GM18909 (cell line): Measurements from ENCODE around the gene C20orf144.
A peak's percentile ranks its signal among the peaks of the same experiment; 100 is the strongest.

Source experiments
- ATAC-seq: cut with Tn5 transposase; IDR thresholded peaks from one replicate; pipeline ENCODE4 v1.9.1; 2021; ENCODE audit warnings: mild to moderate bottlenecking; ENCODE audit not compliant: unreplicated experiment, poor library complexity

The C20orf144 gene

DNA sequence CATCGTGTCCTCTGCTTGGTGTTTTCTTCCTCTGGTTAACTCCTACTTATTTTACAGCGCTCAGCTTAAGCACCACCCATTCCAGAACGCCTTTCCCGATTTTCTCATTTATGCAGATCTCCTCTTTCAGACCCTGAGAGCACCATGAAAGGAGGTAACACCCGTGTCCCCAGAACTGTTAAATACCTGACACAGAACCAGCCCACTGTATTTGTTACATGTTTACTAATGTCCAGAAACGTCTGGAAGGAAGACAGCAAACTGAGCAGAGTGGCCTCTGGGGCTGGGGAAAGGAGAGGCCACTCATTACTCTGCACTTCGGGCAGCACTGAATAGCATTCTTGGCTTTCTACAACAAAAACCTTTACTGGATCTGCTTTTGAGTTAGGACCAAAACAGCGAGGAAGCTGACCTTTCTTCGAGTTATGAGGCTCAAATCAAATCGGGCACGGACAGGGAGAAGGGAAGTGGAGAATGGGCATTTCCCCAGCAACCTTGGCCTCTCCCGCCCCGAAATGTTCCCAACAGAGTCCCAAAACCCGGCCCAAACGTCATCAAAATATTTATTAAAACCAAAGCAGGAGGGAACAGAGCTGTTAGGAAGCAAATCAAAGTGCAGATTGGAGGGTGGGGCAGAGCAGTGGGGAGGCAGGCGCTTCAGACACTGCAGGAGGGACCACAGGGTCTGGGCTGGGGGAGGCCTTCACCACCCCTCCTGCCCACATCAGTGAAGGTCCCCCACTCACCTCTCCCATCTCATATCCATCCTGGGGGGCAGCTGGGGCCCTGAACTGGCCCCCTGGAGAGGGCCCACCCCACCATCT is 13.2 kb downstream of the C20orf144 start:
- no peak for ATAC-seq

DNA sequence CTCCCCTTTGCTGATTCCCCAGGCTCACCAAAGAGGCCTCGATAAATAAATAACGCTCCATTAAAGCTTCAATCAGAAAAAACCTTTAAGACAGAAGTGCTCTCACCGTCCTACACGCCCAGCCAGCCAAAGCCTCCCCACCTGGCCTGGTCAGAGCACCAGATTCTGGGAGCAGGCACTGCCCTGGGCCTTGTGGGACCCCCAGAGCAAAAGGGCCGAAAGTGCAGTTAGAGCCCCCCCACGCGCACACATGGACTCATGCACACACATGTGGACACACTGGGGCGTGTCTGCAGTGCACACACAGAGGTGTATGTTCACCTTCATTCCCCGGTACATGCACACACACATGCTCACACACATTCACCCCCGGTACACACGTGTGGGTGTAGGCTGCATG is 14.0 kb downstream of the C20orf144 start:
- no peak for ATAC-seq

DNA sequence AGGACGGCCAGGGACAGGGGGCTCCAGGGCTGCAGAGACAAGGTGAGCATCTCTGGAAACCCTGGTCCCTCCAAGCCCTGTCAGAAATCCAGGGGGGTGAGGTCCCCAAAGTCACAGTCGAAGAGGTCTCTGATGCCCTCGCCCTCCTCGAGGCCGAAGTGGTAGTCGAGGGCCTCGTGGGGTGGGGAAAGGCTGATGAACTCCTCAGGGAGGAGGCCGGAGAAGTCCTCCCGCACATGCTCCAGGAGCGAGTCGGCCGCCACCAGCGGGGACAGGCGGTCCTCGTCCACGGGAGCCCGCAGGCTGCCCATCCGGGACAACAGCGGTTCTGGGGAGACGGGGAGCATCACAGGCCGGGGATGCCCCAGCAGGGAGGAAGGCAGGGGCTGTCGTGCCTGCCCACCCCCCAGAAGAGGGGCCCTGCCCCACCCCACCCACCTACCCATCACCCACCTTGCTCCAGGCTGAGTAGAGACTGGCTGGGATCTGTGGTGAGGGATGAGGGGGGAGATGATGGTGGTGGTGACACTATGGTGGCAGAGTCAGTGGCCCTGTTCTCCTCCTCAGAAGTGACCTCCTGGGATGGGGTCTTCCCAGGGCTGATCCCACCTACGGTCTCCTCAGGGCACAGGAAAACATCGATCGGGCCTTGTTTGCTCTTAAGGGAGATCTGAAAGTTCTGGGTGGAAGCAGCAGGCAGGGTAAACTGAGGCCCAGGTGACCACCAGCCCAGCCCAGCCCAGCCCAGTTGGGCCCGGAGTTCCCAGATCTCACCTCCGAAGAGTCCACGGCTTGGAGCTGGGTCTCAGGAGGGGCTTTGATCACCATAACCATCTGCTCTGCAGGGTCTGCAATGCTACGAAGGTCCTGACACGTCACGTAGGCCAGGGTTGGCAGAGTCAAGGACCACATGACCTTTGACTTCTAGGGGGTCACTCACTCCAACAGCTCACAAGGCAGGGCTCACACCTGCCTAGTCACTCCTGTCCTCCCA is 14.8 kb downstream of the C20orf144 start:
- ATAC-seq = no peak

DNA sequence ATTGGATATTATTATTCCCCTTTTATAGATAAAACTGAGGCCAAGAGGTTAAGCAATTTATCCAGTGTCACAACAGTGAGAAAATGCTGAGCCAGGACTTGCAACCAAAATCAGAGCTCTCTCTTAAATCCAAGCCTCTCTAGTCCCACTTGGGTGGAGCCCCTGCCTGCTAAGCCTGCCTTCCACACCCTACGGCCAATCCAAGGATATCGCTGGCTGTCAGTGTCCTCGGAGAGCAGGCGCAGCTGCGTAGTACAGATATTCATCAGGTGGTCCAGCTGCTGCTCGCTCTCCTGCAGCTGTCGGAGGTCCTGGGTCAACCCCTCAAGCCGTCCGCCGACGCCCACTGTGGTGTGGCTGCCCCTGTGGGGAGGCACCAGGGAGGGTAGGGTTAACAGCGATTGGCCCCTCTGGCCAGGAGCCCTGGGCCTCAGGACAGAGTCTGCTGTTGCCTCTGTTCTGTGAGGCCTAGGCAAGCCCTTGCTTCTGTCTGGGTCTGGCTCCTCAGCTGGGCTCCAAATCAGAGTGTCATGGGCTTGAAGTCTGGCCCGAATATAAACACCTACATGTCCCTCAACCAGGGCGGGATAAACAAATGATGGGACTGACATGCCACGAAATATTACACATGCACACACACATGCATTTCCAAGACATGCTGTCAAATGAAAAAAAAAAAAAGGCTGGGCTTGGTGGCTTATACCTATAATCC is 16.0 kb downstream of the C20orf144 start:
- ATAC-seq = no peak

DNA sequence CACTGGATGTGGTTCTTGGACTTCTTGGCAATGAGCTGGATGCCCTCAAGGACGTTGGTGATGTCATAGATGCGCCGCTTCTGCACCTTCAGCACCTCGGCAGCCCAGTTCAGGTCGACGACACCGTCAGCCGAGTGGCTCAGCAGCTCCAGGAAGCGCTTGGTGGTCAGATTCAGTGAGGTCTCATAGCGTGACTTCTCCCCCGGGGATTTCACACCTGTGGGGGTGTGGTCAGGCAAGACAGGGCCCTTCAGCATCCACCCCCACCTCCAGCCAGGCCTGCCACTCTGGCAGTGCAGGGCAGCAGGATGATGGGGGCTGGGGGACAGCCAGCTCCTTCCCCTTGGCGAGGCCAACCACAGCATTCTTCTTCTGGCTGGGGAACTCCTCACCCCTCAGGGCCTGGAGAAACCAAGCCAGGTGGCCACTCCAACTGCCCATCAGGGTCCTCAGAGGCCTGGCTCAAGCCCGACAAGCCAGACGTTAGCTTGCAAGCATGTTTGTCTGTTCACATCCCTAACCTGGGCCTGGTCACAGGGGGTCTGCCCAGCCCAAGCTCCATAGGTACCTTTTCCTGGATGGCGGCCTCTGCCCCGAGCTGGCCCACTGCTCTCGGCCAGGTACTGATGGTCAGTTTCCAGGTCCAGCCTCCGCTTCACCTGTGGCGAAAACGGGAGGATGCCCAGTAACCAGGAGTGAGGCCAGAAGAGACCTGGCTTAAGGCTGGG is 17.8 kb downstream of the C20orf144 start:
- ATAC-seq = peak; percentile 70

DNA sequence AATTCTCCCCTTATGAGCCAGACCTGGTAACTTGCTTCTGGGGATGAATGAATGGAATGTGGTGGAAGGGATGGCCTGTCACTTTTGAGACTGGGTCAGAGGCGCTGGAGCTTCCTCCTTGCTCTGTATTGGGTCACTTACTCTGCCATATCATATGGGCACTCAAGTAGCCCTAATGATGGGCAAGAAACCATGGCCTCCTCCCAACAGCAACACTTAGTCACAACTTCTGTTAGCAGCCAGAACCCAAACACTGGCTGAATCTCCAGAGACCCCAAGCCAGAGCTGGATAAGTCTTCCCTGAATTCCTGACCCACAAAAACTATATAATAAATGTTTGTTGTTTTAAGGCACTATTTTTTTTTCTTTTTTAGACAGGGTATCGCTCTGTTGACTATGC is 18.6 kb downstream of the C20orf144 start:
- no peak for ATAC-seq

DNA sequence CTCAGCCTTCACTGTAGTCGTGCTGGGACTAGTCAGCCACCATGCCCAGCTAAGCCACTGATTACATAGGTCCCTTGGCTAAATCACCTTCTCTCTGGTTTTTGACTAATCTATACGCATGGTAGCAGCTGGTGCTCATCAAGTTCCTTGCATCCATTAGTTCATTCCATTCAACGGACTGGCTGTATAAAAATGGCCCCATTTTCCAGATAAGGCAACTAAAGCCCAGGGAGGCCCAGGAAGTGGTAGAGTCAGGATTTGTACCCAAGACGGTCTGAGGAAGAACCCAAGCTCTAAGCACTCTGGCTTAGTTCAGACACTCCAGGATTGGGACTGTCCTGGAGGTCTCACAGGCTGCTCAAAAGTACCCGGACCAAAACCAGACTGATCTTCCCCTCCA is 19.2 kb downstream of the C20orf144 start:
- no peak for ATAC-seq

DNA sequence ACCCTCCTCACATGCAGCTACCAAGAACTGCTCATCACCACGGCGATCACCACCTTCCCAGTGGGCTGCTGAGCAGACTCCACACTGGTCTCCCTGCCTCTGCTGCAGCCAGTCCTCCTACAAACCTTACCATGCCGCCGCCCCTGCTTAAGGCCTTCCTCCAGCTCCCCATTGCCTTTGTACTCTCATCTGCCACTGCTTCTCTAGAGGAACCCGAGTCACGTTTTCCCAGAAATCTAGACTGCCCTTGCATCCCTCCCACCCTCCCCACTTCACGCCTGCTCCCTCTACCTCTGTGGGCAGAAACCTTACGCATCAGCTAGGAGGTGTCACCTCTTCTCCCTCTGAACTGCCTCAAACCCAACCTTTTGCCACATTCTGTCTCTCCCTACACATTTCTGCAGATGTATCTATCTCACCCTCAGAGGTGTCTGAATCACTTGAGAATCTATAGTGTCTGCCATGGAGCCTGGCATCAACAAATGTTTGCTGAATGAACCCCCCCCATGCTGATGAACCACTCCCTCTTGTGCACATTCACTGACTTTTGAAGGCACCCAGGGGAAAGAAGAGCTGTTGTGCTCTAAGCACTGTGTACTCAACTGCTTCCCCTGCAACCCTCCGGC is 19.7 kb downstream of the C20orf144 start:
- ATAC-seq = no peak

DNA sequence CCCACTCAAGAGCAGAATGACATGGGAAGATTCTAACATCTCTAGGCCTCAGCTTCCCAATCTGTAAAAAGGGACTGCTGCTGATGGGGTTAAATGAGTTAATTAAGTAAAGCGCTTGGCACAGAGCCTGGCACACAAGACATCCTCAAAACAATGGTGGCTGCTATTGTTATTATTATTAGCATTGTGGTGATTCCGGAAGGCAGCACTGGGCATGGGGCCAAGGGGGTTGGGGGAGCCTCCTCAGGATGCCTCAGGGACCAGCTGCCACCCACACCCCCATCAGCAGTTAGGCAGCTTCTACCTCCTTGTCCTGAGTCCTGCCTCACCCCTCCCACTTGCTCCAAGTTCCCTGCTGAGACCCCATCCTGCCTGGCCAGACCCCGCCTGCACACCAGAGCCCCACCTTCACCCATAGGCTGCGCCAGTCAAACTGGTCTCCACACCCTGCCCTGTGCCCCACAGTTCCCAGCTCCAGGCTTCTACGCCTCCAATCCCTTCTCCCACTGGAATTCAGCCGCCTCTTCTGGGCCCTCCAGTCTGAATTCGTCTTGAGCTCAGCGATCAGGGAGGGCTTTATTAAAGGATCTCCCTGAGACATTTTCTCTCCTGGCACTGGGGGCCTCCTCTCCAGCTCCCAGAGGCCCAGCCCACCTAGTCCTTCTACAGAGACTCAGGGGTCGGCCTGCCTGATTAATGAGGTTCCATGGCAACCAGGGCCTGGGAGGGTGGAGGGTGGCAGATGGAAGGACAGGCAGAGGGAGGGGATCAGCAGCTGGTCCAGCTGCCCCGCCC is 22.6 kb downstream of the C20orf144 start:
- no peak for ATAC-seq

DNA sequence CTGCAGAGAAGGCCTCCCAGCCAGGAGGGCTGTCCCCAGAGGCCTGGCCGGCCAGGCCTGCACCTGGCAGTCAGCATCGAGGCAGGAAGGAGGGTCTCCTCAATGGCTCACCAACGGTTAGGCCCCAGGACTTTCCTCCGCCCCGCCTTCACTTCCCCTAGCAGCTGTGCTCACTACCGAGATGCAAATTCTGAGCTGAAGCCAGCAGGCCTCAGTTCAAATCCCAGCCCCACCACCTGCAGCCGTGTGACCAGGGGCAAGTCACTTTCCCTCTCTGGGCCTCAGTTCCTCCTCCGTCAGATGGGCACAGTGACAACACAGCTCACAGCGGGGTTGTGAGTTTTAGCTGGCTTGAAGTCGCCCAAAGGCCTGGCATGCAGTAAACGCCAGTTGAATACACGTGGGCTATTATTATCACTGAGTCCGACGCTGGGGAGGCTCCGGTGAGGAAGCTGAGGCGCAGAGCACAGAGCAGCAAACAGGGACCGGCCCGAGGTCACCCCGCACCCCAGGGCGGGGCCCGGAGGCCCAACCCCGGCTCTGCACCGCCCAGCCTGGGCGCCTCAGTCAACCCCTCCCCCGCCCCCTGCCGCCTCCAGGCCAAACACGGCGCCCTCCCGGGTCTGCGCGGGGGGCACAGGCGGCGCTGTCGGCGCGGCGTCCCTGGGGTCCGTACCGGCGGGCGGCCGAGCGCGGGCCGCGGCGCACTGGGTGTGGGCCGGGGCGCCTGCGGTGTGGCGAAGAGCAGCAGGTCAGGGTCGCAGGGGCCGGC is 23.4 kb downstream of the C20orf144 start:
- ATAC-seq = peak; percentile 39

DNA sequence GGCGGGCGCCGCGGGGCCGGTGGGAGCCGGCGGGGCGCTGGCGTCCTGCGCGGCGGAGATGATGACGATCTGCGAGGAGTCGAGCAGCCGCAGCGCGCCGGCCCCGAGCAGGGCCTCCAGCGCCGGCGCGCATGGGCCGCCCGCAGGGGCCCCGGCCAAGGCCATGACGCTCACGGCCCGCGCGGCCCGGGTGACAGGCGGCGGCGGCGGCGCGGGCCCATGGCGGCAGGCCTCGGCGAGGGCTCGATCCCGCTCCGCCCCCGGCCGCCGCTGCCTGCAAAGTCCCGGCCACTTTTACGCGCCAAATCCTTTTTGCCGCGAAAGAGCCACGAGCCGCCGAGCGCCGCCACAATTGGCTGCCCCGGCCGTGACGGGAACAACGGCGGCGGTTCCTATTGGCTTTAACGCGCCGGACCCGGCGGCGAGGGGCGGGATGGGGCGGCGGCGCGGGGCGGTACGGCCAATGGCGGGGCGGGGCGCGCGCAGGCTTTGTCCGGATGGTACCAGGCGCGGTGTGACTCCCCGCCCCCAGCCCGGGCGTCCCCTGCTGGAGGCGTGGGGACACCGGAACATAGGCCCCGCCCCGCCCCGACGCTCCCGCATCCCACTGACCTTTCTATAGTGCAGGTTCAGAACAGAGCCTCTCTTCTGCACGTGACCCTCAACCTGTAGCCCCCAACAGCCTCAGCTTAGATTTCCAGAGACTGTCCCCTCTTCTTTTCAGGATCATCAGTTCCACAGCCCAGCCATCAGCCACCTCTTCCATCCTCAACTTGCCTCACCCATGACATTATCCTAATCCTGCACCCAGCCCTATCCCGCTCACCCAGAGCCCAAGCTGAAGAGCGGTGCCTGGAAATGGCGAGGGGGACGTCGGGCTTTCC is 24.2 kb downstream of the C20orf144 start, which contains the start of gene E2F1:
TSS of gene E2F1 (minus strand) at position 286 of the 884 bp plus-strand sequence. CDS start at position 165, 121 bp downstream.
- ATAC-seq = peak; percentile 83

DNA sequence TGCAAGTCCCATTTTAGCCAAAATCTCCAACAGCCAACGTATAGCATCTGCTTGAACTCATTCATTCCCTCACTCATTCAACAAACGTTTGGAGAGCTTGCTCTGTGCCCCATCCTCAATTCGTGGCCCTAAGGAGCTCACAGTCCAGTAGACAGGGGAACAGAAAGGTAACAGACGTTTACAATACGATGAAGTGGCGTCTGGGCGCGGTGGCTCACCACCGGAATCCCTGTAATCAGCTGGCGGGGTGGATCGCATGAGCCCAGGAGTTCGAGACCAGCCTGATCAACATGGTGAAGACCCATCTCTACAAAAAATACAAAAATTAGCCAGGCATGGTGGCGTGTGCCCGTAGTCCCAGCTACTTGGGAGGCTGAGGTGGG is 24.8 kb downstream of the C20orf144 start:
- ATAC-seq = no peak

DNA sequence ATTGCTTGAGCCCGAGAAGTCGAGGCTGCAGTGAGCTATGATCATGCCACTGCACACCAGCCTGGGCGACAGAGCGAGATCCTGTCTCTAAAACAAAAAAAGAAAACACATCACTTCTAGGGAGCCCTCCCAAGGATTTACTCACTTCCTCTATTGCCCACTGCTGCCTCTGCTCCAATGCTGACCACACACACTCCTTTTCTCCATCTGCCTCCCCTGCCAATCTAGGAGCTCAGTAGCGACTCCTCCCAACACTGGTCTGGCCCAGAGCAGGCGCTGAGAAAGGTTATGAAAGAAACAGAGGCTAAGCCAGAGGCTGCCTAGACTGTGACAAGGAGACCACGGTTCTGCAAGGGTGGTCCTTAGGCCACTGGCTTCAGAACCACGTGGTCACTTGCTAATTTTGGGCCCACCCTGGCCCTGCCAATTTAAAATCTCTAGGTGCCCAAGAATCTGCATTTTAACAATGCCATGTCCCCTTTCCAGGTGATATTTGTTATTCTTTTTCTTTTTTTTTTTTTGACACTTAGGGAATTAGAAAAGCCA is 25.3 kb downstream of the C20orf144 start:
- ATAC-seq = no peak

DNA sequence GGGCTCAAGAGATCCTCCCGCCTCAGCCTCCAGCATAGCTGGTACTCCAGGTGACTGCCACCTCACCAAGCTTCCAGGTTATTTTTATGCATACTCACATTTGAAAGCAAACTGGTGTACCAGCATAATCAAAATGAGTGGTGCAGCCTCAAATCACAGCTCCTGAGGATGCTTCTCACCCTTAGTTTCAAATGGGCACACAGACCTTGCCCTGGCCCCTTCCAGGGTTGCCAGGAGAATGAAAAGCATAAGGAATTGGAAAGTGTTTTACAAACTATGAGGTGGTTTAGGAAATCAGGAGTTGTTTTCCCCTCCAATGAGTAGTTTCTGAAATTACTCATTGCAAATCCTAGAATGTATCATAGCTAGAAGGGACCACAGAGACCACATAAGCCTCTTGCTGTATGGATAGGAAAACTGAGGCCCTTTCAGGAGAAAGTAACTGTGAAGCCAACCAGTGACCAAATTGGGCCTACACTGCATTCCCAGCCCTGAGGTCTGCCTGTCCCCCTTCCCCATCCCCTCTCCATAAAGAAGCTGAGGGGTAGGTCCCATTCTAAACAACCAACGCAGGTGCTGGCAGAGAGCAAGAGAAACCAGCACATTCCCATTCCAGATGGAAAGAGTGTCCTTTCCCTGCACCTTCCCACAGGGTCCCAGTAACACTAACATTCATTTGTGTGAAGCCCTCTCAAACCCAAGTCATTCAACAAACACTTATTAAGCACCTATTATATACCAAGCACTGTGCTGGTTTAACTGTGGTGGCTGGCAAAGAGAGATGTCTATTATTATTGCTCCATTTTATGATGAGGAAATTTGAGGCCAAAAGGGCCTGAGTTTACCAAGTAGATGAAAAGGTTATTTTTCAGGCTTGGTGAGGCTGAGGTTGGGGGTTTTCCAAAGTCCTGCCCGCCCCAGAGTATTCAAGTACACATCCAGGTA is 26.1 kb downstream of the C20orf144 start:
- ATAC-seq = no peak

DNA sequence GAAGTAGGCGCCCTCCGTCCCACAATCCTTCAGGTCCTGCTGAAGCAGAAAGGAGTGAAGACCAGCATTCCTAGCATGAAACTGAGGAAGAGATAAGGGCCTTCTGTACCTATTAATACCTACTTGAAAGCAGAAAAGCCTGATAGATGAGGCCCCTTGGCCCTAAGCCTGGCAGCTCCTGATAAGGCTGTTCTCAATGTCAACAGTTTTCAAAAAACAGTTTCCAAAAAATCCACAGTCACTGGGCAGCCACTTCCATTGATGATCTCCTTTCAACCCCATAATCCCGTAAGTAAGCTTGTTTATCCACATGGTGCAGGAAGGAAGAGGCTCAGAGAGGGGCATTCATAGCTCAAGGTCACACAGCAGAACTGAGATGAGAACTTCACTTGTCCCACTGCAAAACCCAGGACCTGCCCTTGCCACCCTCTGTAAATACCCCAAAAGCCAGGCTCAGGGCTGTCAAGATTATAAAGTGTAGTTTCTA is 26.9 kb downstream of the C20orf144 start:
- no peak for ATAC-seq
